GM19193 (cell line): ENCODE data around the gene RNF213.

Source experiments
- POLR2A ChIP-seq: IDR thresholded peaks from 4 replicates; pipeline ENCODE4 v1.6.1; 2011; ENCODE audit not compliant: insufficient read depth, insufficient read length; ENCODE audit errors: extremely low read depth

RNF213 gene

GRCh38 chr17:80220736-80221215 lies 39.9 kb upstream of the RNF213 start:
- TF ChIP-seq POLR2A, result no peak

- no peak for TF ChIP-seq POLR2A
Observed at GRCh38 chr17:80221351-80222105, 39.1 kb upstream of the RNF213 start.

GRCh38 chr17:80222376-80223141 lies 38.1 kb upstream of the RNF213 start:
- no peak for TF ChIP-seq POLR2A

- no peak for TF ChIP-seq POLR2A
Observed at GRCh38 chr17:80223142-80223815, 37.4 kb upstream of the RNF213 start.

DNA sequence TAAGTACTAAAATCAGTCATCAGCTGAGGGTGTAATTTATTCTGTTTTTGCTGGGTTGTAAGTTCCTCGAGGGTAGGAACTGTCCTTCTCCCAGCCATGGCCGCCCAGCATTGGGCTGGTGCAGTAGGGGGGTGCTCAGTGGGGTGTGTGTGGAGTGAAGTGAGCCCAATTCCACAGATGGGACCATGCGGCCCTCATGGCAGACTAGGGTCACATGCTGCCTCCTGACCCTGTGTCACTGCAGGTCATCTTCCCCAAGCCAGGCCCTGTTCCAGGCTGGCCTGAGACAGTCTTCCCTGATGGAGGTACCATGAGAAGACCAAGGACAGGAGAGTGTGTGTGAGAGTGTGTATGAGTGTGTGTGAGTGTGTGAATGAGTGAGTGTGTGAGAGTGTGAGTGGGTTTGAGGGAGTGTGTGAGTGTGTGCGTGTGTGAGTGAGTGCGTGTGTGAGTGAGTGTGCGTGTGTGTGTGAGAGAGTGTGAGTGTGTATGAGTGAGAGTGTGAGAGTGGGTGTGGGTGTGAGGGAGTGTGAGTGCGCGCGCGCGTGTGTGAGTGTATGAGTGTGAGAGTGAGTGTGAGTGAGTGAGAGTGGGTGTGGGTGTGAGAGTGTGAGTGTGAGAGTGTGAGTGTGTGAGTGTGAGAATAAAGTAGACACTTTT lies 36.7 kb upstream of the RNF213 start:
- no peak for TF ChIP-seq POLR2A

GRCh38 chr17:80224683-80225082 lies 36.0 kb upstream of the RNF213 start:
- TF ChIP-seq POLR2A, result no peak

DNA sequence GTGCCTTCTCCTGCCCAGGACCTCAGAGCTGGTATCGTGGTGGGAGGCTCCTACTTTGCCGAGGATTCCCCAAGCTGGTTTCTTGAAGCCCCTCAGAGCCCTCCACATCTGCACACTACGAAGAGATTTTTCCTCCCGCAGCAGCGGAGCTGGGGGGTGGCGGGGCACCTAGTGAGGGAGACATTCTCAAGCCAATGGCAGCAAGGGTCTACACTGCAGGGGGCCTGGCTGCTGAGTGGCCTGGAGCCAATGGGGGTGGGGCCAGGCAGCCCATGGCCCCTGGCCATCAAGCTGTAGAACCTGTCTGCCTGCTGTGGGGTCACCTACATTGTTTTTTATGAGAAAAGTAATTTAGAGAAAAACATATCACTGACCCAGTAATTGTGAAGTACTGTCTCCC lies 35.4 kb upstream of the RNF213 start:
- TF ChIP-seq POLR2A, result no peak

- TF ChIP-seq POLR2A, result no peak
Observed at GRCh38 chr17:80227156-80227555, 33.5 kb upstream of the RNF213 start.

DNA sequence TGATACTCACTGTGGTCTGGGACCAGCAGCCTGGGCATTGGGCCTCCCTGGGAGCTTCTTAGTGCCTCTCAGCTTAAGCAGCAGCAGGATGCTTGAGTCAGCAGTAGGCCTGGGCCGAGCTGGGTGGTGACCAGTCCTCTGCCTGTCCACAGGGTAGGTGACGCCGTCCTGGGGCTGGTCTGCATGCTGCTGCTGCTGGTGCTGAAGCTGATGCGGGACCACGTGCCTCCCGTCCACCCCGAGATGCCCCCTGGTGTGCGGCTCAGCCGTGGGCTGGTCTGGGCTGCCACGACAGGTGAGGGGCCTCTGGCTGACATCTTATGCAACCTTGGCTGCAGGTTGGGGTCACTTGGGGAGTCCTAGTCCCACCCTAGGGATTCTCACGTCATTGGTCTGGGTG lies 33.0 kb upstream of the RNF213 start:
- TF ChIP-seq POLR2A, result no peak

- no peak for TF ChIP-seq POLR2A
Observed at GRCh38 chr17:80228477-80228876, 32.2 kb upstream of the RNF213 start.

DNA sequence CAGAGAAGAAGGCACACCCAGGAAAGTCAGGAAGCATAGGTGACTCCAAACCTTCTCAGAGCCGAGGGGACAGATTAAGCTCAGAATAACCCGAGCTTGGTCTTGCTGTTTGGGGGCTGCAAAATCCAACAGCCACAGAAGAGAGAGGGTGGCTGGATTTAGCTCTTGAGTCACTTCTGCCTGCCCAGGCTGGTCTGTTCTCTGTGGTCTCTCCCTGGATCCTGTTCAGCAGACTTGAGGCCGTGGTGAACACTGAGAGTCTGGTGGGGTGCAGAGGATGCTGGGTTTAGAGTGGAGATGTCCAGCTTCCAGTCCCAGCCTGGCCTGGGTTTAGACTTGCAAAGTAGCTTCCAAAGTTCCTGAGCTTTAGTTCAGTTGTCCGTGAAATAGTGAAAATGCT lies 31.6 kb upstream of the RNF213 start:
- no peak for TF ChIP-seq POLR2A

DNA sequence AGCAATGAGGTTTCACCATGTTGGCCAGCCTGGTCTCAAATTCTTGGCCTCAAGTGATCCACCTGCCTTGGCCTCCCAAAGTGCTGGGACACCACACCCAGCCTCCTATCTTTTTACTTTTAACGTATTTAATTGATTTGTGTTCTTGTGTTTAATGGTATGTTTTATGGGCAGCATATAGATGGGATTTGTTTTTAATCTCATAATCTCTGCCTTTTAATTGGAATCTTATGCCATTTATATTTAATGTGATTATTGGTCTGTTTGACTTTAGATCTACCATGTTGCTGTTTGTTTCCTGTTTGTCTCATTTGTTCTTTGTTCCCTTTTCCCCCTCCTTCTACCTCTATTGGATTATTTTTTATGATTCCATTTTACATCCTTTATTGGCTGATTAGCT lies 28.2 kb upstream of the RNF213 start:
- no peak for TF ChIP-seq POLR2A

- no peak for TF ChIP-seq POLR2A
Observed at GRCh38 chr17:80233202-80233601, 27.4 kb upstream of the RNF213 start.

GRCh38 chr17:80236911-80237310 lies 23.7 kb upstream of the RNF213 start:
- no peak for TF ChIP-seq POLR2A

DNA sequence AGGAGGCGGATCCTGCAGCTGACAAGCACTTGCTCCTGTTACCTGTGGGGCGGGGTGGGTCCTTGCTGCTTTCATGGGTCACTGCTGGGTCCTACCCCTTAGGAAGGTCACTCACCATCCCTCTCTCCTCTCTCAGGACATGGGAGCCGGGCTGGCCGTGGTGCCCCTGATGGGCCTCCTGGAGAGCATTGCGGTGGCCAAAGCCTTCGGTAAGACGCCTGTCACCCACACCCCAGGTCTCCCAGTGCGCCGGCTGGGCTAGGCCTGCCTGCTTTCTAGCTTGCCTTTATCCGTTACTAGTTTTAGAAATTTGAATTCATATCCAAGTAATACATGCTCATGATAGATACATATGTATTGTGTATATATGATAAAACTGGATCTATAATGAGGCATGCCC lies 23.3 kb upstream of the RNF213 start:
- no peak for TF ChIP-seq POLR2A
